WTC11 (cell line): ENCODE results near the gene SLC43A3.

Experiments used
- MAX ChIP-seq: sonication (generic); formaldehyde crosslinking; IDR thresholded peaks from 2 replicates; pipeline ENCODE4 v1.8.0; 2022; ENCODE audit warnings: mild to moderate bottlenecking, missing genetic modification reagents
- USF2 ChIP-seq: sonication (generic); formaldehyde crosslinking; IDR thresholded peaks from 2 replicates; pipeline ENCODE4 v1.8.1; 2023; ENCODE audit warnings: mild to moderate bottlenecking, missing genetic modification reagents, moderate library complexity
- ZNF416 ChIP-seq: fragments of 250-450 bp; sonication (Bioruptor Pico); IDR thresholded peaks from 2 replicates; pipeline ENCODE4 v1.9.0; 2021; ENCODE audit warnings: mild to moderate bottlenecking, inconsistent platforms
- TF ChIP-seq, protein P1 (sequence below): fragments of 200-600 bp; IDR thresholded peaks from 2 replicates; pipeline ENCODE4 v1.8.0; 2022; ENCODE audit warnings: antibody characterized with exemption
- TF ChIP-seq, protein P2 (sequence below): sonication (generic); formaldehyde crosslinking; IDR thresholded peaks from 2 replicates; pipeline ENCODE4 v1.8.0; 2022; ENCODE audit warnings: mild to moderate bottlenecking, missing genetic modification reagents

DNA sequence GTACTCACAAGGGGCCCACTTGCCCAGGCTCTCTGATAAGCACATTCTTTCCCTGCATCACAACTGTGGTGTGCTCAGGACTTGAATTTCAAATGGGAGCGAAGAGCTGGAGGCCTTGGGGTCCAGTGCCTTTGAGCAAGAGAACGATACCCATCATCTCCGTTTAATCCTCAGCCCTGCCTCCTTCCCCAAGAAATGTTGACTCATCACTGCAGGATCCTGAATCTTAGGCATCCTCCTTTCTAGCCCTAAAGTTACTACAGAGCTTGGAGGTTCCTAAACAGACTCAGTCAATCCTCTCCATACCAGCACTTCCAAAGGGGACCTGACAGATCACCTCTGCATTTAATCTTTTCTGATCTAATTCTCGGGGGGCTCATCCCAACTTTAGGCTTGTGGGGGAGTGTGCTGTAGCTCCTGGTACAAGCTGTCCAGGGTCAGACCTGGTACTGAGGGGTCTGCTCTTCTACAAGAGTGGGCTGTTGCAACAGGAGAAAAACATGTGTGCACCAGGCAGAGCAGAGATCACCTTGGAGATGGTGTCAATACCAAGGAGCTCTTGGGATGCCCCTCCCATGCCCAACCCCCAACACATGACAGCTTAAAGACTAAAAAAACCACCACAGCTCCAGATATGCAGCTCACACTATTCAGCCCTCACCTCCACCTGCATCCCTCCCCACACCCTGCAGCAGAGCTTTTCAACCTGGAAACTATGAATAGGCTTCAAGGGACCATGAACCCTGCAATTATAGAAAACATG, 32.5 kb downstream of the SLC43A3 start:
- TF ChIP-seq, protein P1, sequence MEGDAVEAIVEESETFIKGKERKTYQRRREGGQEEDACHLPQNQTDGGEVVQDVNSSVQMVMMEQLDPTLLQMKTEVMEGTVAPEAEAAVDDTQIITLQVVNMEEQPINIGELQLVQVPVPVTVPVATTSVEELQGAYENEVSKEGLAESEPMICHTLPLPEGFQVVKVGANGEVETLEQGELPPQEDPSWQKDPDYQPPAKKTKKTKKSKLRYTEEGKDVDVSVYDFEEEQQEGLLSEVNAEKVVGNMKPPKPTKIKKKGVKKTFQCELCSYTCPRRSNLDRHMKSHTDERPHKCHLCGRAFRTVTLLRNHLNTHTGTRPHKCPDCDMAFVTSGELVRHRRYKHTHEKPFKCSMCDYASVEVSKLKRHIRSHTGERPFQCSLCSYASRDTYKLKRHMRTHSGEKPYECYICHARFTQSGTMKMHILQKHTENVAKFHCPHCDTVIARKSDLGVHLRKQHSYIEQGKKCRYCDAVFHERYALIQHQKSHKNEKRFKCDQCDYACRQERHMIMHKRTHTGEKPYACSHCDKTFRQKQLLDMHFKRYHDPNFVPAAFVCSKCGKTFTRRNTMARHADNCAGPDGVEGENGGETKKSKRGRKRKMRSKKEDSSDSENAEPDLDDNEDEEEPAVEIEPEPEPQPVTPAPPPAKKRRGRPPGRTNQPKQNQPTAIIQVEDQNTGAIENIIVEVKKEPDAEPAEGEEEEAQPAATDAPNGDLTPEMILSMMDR = no peak
- no peak for TF ChIP-seq USF2 (CRISPR knock-in tag)
- no peak for TF ChIP-seq ZNF416 (CRISPR knock-in tag)
- TF ChIP-seq, protein P2, sequence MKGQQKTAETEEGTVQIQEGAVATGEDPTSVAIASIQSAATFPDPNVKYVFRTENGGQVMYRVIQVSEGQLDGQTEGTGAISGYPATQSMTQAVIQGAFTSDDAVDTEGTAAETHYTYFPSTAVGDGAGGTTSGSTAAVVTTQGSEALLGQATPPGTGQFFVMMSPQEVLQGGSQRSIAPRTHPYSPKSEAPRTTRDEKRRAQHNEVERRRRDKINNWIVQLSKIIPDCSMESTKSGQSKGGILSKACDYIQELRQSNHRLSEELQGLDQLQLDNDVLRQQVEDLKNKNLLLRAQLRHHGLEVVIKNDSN = no peak
- no peak for TF ChIP-seq MAX (CRISPR knock-in tag)
